SKM-1 treated with dmso at 0.1 percent for 144 hours (cell line): ENCODE data around the gene PBX4.
A peak's percentile ranks its signal among the peaks of the same experiment; 100 is the strongest.
"Not testable (repeated sequence)": the region's sequence is repeated elsewhere in the genome, so short reads cannot be mapped to it uniquely, and the experiment has no call there.

Source experiments
- DNase-seq: peaks from one replicate; lab custom pipeline; 2025; ENCODE audit not compliant: unreplicated experiment; lab: John Stamatoyannopoulos, UW

PBX4 gene

GRCh38 chr19:19618219-19619051 lies at the start of gene PBX4:
Gene PBX4 (minus strand): TSS chr19:19618687. CDS start chr19:19618629, 58 bp downstream.
- DNase-seq, result peak; percentile 98

- DNase-seq, result not testable (repeated sequence)
Measured at GRCh38 chr19:19665420-19665948, 47.0 kb upstream of the PBX4 start.

GRCh38 chr19:19663256-19664120 lies 45.0 kb upstream of the PBX4 start, which contains the start of gene ATP13A1:
Gene ATP13A1 (minus strand): TSS chr19:19663676. CDS start chr19:19663666, 10 bp downstream.
- DNase-seq, result peak; percentile 95

GRCh38 chr19:19662871-19663255 lies 44.4 kb upstream of the PBX4 start:
- peak; percentile 19 for DNase-seq

- DNase-seq, result no peak
Measured at GRCh38 chr19:19662344-19662743, 43.9 kb upstream of the PBX4 start.

GRCh38 chr19:19661675-19662251 lies 43.3 kb upstream of the PBX4 start:
- DNase-seq, result peak; percentile 65

GRCh38 chr19:19661141-19661674 lies 42.7 kb upstream of the PBX4 start:
- no peak for DNase-seq

GRCh38 chr19:19659646-19660245 lies 41.3 kb upstream of the PBX4 start:
- no peak for DNase-seq

- no peak for DNase-seq
Measured at GRCh38 chr19:19657397-19657783, 38.9 kb upstream of the PBX4 start.

GRCh38 chr19:19656451-19657396 lies 38.2 kb upstream of the PBX4 start:
- no peak for DNase-seq

- DNase-seq, result no peak
Measured at GRCh38 chr19:19655641-19656343, 37.3 kb upstream of the PBX4 start.

GRCh38 chr19:19655051-19655594 lies 36.6 kb upstream of the PBX4 start:
- no peak for DNase-seq

- DNase-seq, result no peak
Measured at GRCh38 chr19:19654441-19654840, 36.0 kb upstream of the PBX4 start.

- DNase-seq, result no peak
Measured at GRCh38 chr19:19653597-19654147, 35.2 kb upstream of the PBX4 start.

GRCh38 chr19:19652482-19653295 lies 34.2 kb upstream of the PBX4 start:
- no peak for DNase-seq

GRCh38 chr19:19651076-19651475 lies 32.6 kb upstream of the PBX4 start:
- DNase-seq, result no peak

GRCh38 chr19:19650331-19650730 lies 31.8 kb upstream of the PBX4 start:
- DNase-seq, result no peak
